SK-N-SH (cell line): ENCODE results near the gene MLLT3. TPM values are rescaled to one million over a fixed set of nuclear protein-coding genes. Genes with fewer than 3 reads are reported as not detected.

Experiments used
- CTCF ChIA-PET: fragments of 300-600, 350-600 bp; formaldehyde crosslinking; extraction: SDS; loops from one replicate; lab custom pipeline; 2021; lab: Yijun Ruan, JAX
- POLR2A ChIA-PET: fragments of 350-600 bp; sonication (Branson Sonifier 250); formaldehyde crosslinking; extraction: SDS; loops from one replicate; lab custom pipeline; 2020; ENCODE audit warnings: antibody characterized with exemption, inconsistent platforms; lab: Yijun Ruan, JAX
- DNase-seq: peaks from one replicate; pipeline ENCODE4 v3.0.0; 2012
- H2AFZ ChIP-seq: fragments of 200-600 bp; sonication (generic); 2 replicates; pipeline ENCODE4 v1.8.1; 2016; ENCODE audit warnings: antibody characterized with exemption, mild to moderate bottlenecking, low read depth
- H3F3A ChIP-seq: fragments of 200-600 bp; sonication (generic); replicated peaks from 2 replicates; pipeline ENCODE3; 2016; ENCODE audit warnings: antibody characterized with exemption, mild to moderate bottlenecking; ENCODE audit not compliant: insufficient read depth
- H3K27ac ChIP-seq, 2 experiments: fragments of 200-500 bp in 1 of 2; fragments of 200-600 bp in 1 of 2; sonication (Bioruptor generic) in 1 of 2; sonication (generic), shearing (Covaris generic) in 1 of 2; 2 replicates each; pipeline versions ENCODE4 v1.5.1 to v1.6.1; 2014 to 2016; ENCODE audit warnings: low read depth in 2 of 2, inconsistent platforms in 1 of 2, low read length in 1 of 2, mild to moderate bottlenecking in 1 of 2, mixed read lengths in 1 of 2
- H3K27me3 ChIP-seq: fragments of 200-600 bp; sonication (generic), shearing (Covaris generic); 2 replicates; pipeline ENCODE4 v1.6.1; 2016; ENCODE audit warnings: mixed run types; ENCODE audit not compliant: insufficient read depth
- H3K36me3 ChIP-seq, 2 experiments: fragments of 200-500 bp in 1 of 2; fragments of 200-600 bp in 1 of 2; sonication (Bioruptor generic) in 1 of 2; sonication (generic) in 1 of 2; replicated peaks in 1 of 2; 2 replicates each; pipeline versions ENCODE3 to v1.5.1; 2014 to 2016; ENCODE audit warnings: low read length in 1 of 2, mild to moderate bottlenecking in 1 of 2; ENCODE audit not compliant: insufficient read depth in 2 of 2, control insufficient read depth in 1 of 2
- H3K4me1 ChIP-seq, 2 experiments: fragments of 200-500 bp in 1 of 2; fragments of 200-600 bp in 1 of 2; sonication (Bioruptor generic) in 1 of 2; sonication (generic), shearing (Covaris generic) in 1 of 2; 2 replicates each; pipeline versions ENCODE4 v1.5.1 to v1.6.1; 2014 to 2016; ENCODE audit warnings: low read depth in 1 of 2, low read length in 1 of 2, mixed run types in 1 of 2; ENCODE audit not compliant: insufficient read depth in 2 of 2, control insufficient read depth in 1 of 2
- H3K4me2 ChIP-seq: fragments of 200-600 bp; sonication (generic), shearing (Covaris generic); 2 replicates; pipeline ENCODE4 v1.6.1; 2017; ENCODE audit warnings: mixed run types
- H3K4me3 ChIP-seq, 2 experiments: fragments of 200-500 bp in 1 of 2; fragments of 200-600 bp in 1 of 2; sonication (Bioruptor generic) in 1 of 2; sonication (generic), shearing (Covaris generic) in 1 of 2; 2 replicates each; pipeline versions ENCODE4 v1.5.1 to v1.8.1; 2014 to 2016; ENCODE audit warnings: low read depth in 2 of 2, inconsistent platforms in 1 of 2, low read length in 1 of 2, mild to moderate bottlenecking in 1 of 2, mixed read lengths in 1 of 2, moderate library complexity in 1 of 2
- H3K79me2 ChIP-seq: fragments of 200-600 bp; sonication (generic); 2 replicates; pipeline ENCODE4 v1.8.1; 2017; ENCODE audit warnings: mild to moderate bottlenecking; ENCODE audit not compliant: insufficient read depth
- H3K9ac ChIP-seq: fragments of 200-600 bp; sonication (generic); 2 replicates; pipeline ENCODE4 v1.6.1; 2017; ENCODE audit warnings: mixed run types
- H3K9me2 ChIP-seq: fragments of 200-600 bp; sonication (generic); 2 replicates; pipeline ENCODE4 v1.6.1; 2017; ENCODE audit warnings: mixed run types
- H3K9me3 ChIP-seq: fragments of 200-600 bp; sonication (generic); 2 replicates; pipeline ENCODE4 v1.6.1; 2017; ENCODE audit warnings: mixed run types, mild to moderate bottlenecking, moderate library complexity
- H4K20me1 ChIP-seq: fragments of 200-600 bp; sonication (generic); 2 replicates; pipeline ENCODE4 v1.6.1; 2017; ENCODE audit warnings: mild to moderate bottlenecking, mixed run types; ENCODE audit not compliant: insufficient read depth
- FOXJ3 ChIP-seq: sonication (generic); formaldehyde crosslinking; IDR thresholded peaks from 2 replicates; pipeline ENCODE4 v1.5.1; 2020; ENCODE audit warnings: mild to moderate bottlenecking, missing genetic modification reagents
- MEF2A ChIP-seq: IDR thresholded peaks from 2 replicates; pipeline ENCODE4 v1.4.0; 2012; ENCODE audit warnings: low read depth, borderline replicate concordance
- MXI1 ChIP-seq: IDR thresholded peaks from 2 replicates; pipeline ENCODE4 v1.6.1; 2012; ENCODE audit warnings: mild to moderate bottlenecking, low read depth, low read length, improper control_type of control experiment
- NRF1 ChIP-seq: IDR thresholded peaks from 2 replicates; pipeline ENCODE4 v1.6.1; 2012; ENCODE audit warnings: low read depth, mild to moderate bottlenecking, low read length
- POLR2AphosphoS5 ChIP-seq: IDR thresholded peaks from 2 replicates; pipeline ENCODE4 v1.6.1; 2012; ENCODE audit warnings: low read depth, low read length
- RAD21 ChIP-seq: IDR thresholded peaks from 2 replicates; pipeline ENCODE4 v1.6.1; 2012; ENCODE audit warnings: mild to moderate bottlenecking, low read length
- RFX5 ChIP-seq: IDR thresholded peaks from 2 replicates; pipeline ENCODE4 v1.6.1; 2012; ENCODE audit warnings: mild to moderate bottlenecking, improper control_type of control experiment, low read length
- SIN3A ChIP-seq: IDR thresholded peaks from 2 replicates; pipeline ENCODE4 v1.6.1; 2012; ENCODE audit warnings: low read depth, mild to moderate bottlenecking, low read length, moderate library complexity, borderline replicate concordance
- TCF12 ChIP-seq: IDR thresholded peaks from 2 replicates; pipeline ENCODE4 v1.4.0; 2012
- WGBS: methylation state at CpG from one replicate; pipeline ENCODE4 v1.1.6; 2017; ENCODE audit warnings: low lambda C conversion rate; 5-methylcytosine and 5-hydroxymethylcytosine counted together
- polyA plus RNA-seq, 3 experiments: library from polyadenylated mRNA; depleted of rRNA; stranded (reverse); fragments of >200 nt; gene quantifications; 2 replicates each; pipeline ENCODE4 v1.2.3, GENCODE V29; 2012
- TF ChIP-seq, protein P1 (sequence below): IDR thresholded peaks from 2 replicates; pipeline ENCODE4 v1.6.1; 2012; ENCODE audit warnings: mild to moderate bottlenecking, low read depth, low read length, moderate library complexity
- TF ChIP-seq, protein P2 (sequence below): fragments of 200-600 bp; sonication (generic); IDR thresholded peaks from 2 replicates; pipeline ENCODE4 v1.6.1; 2017; ENCODE audit warnings: antibody characterized with exemption, mild to moderate bottlenecking, moderate library complexity
- TF ChIP-seq, protein P3 (sequence below): fragments of 150-350 bp; IDR thresholded peaks from 2 replicates; pipeline ENCODE4 v1.6.1; 2017; ENCODE audit warnings: antibody characterized with exemption, low read length, low read depth, borderline replicate concordance

The MLLT3 gene
- polyA plus RNA-seq, 1 of the 3 experiments (the other 2 are of a cell fraction): 3.9 TPM

DNA sequence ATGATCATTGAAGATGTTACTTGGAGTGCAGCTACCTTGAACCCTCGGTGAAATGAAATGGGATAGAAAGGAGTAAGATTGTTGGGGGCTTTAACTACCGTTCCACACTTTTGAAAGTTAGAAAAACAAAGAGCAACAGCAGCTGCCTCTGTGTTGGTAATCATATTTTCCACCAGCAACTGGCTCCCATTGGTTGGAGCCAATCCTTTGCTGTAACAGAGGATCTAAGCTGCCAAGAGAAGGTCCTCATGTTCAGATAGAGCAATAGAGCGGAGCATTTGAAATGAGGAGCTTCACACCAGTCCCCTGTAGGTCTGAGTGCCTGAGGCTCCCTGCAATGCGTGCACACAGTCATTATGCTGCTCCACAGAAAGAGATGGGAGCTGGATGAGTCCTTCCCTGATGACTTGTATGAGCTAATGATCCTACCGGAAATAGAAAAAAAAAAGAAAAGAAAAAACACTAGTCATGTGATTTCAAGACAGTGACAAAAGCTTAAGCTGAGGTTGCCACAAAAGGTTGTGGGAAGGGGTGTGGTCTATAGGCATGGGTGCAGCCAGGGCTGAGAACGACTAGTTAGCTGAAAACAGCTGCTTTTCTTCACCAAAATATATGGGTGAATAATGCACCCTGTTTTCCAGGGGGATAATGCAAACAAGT is 300.7 kb downstream of the MLLT3 start:
- TF ChIP-seq MEF2A (no peak), SIN3A (no peak), FOXJ3 (CRISPR knock-in tag) (no peak), POLR2AphosphoS5 (no peak), NRF1 (no peak), RFX5 (no peak), RAD21 (no peak), MXI1 (no peak), TCF12 (no peak)
- TF ChIP-seq, protein P1, sequence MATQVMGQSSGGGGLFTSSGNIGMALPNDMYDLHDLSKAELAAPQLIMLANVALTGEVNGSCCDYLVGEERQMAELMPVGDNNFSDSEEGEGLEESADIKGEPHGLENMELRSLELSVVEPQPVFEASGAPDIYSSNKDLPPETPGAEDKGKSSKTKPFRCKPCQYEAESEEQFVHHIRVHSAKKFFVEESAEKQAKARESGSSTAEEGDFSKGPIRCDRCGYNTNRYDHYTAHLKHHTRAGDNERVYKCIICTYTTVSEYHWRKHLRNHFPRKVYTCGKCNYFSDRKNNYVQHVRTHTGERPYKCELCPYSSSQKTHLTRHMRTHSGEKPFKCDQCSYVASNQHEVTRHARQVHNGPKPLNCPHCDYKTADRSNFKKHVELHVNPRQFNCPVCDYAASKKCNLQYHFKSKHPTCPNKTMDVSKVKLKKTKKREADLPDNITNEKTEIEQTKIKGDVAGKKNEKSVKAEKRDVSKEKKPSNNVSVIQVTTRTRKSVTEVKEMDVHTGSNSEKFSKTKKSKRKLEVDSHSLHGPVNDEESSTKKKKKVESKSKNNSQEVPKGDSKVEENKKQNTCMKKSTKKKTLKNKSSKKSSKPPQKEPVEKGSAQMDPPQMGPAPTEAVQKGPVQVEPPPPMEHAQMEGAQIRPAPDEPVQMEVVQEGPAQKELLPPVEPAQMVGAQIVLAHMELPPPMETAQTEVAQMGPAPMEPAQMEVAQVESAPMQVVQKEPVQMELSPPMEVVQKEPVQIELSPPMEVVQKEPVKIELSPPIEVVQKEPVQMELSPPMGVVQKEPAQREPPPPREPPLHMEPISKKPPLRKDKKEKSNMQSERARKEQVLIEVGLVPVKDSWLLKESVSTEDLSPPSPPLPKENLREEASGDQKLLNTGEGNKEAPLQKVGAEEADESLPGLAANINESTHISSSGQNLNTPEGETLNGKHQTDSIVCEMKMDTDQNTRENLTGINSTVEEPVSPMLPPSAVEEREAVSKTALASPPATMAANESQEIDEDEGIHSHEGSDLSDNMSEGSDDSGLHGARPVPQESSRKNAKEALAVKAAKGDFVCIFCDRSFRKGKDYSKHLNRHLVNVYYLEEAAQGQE: no peak
- TF ChIP-seq, protein P2, sequence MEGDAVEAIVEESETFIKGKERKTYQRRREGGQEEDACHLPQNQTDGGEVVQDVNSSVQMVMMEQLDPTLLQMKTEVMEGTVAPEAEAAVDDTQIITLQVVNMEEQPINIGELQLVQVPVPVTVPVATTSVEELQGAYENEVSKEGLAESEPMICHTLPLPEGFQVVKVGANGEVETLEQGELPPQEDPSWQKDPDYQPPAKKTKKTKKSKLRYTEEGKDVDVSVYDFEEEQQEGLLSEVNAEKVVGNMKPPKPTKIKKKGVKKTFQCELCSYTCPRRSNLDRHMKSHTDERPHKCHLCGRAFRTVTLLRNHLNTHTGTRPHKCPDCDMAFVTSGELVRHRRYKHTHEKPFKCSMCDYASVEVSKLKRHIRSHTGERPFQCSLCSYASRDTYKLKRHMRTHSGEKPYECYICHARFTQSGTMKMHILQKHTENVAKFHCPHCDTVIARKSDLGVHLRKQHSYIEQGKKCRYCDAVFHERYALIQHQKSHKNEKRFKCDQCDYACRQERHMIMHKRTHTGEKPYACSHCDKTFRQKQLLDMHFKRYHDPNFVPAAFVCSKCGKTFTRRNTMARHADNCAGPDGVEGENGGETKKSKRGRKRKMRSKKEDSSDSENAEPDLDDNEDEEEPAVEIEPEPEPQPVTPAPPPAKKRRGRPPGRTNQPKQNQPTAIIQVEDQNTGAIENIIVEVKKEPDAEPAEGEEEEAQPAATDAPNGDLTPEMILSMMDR: no peak
- TF ChIP-seq, protein P3, sequence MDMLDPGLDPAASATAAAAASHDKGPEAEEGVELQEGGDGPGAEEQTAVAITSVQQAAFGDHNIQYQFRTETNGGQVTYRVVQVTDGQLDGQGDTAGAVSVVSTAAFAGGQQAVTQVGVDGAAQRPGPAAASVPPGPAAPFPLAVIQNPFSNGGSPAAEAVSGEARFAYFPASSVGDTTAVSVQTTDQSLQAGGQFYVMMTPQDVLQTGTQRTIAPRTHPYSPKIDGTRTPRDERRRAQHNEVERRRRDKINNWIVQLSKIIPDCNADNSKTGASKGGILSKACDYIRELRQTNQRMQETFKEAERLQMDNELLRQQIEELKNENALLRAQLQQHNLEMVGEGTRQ: no peak
- TF ChIP-seq, all 33 proteins: peak for 0
- no peaks in the 10 kb centered on the region for H4K20me1 ChIP-seq
- ChIA-PET POLR2A (no interaction called here), CTCF (interaction anchor here (1.0 to 1.5 kb wide), 2 partner anchors 850 to 857 kb away, joined by 3 to 5 read pairs; no protein-coding TSS in a partner anchor)
- no peaks in the 10 kb centered on the region for H3K27me3 ChIP-seq
- H2AFZ ChIP-seq: no peak overlapping the region
- no peaks in the 10 kb centered on the region for H3K36me3 ChIP-seq
- 64% methylated on average over 6 of the region's 6 CpGs for WGBS
- no peaks in the 10 kb centered on the region for H3K9me2 ChIP-seq
- H3K4me2 ChIP-seq: no peak overlapping the region
- H3F3A ChIP-seq: no peaks in the 10 kb centered on the region
- no peak overlapping the region for H3K27ac ChIP-seq
- no peak overlapping the region for H3K9ac ChIP-seq
- H3K79me2 ChIP-seq: no peaks in the 10 kb centered on the region
- no peak overlapping the region for H3K4me3 ChIP-seq
- DNase-seq: no peak
- no peaks in the 10 kb centered on the region for H3K9me3 ChIP-seq
- no peaks in the 10 kb centered on the region for H3K4me1 ChIP-seq
